K562 (cell line): ENCODE results near the gene CEP72. TPM values are rescaled to one million over a fixed set of nuclear protein-coding genes. Genes with fewer than 3 reads are reported as not detected.

Source experiments
- ATAC-seq: fragments of 200-7000 bp; cut with Tn5 transposase; 3 replicates; pipeline ENCODE4 v1.9.1; 2020; ENCODE audit warnings: moderate library complexity
- BruUV-seq: library from RNA; stranded (reverse); fragments of 400-500 nt; replicated peaks from 2 replicates; lab custom pipeline; 2021; lab: Mats Ljungman, UMichigan
- CTCF ChIA-PET: fragments of 300-600 bp; formaldehyde crosslinking; extraction: SDS; loops from one replicate; lab custom pipeline; 2021; ENCODE audit warnings: low intra/inter-chr PET ratio; lab: Yijun Ruan, JAX
- POLR2A ChIA-PET: fragments of 300-600, 350-650 bp; sonication (Branson Sonifier 250); formaldehyde crosslinking; extraction: SDS; loops from one replicate; lab custom pipeline; 2021; ENCODE audit warnings: antibody characterized with exemption, inconsistent platforms; lab: Yijun Ruan, JAX
- DNase-seq, 4 experiments: peaks; one replicate each; pipeline versions ENCODE4 v3.0.0 to v3.0.0-alpha.2; 2011 to 2018; ENCODE audit warnings: low spot score in 3 of 4, mixed read lengths in 3 of 4; ENCODE audit errors: extremely low read depth in 1 of 4
- FAIRE-seq: peaks from 2 replicates; lab custom pipeline; 2011; peaks lifted over from hg19 to GRCh38; lab: Jason Lieb, UNC
- H2AFZ ChIP-seq: 2 replicates; pipeline ENCODE4 v1.6.0; 2011; ENCODE audit warnings: low read depth, low read length, control low read depth, inconsistent platforms
- H3K27ac ChIP-seq: fragments of 200-600 bp; 3 replicates; pipeline ENCODE4 v1.8.0; 2011; ENCODE audit warnings: low read depth, mild to moderate bottlenecking, control low read depth, inconsistent platforms, low read length, moderate library complexity, mixed read lengths; ENCODE audit errors: extremely low read depth
- H3K27me3 ChIP-seq, 2 experiments: fragments of 300-600 bp in 1 of 2; 2 replicates in 1 of 2; 3 replicates in 1 of 2; pipeline versions ENCODE4 v1.6.0 to v1.8.0; 2011; ENCODE audit warnings: inconsistent platforms in 2 of 2, low read length in 2 of 2, mild to moderate bottlenecking in 1 of 2, mixed read lengths in 1 of 2, moderate library complexity in 1 of 2; ENCODE audit not compliant: control insufficient read depth in 2 of 2, insufficient read depth in 2 of 2
- H3K36me3 ChIP-seq: fragments of 300-600 bp; 3 replicates; pipeline ENCODE4 v1.8.0; 2011; ENCODE audit warnings: mild to moderate bottlenecking, low read length, inconsistent platforms; ENCODE audit not compliant: control insufficient read depth, insufficient read depth
- H3K4me1 ChIP-seq, 2 experiments: fragments of 200-600 bp in 1 of 2; replicated peaks in 1 of 2; 2 replicates in 1 of 2; 3 replicates in 1 of 2; pipeline versions ENCODE4 v1.5.1 to v1.8.0; 2011; ENCODE audit warnings: inconsistent platforms in 2 of 2, low read length in 2 of 2, mild to moderate bottlenecking in 1 of 2, mixed read lengths in 1 of 2, moderate library complexity in 1 of 2; ENCODE audit not compliant: control insufficient read depth in 2 of 2, insufficient read depth in 2 of 2
- H3K4me2 ChIP-seq: 2 replicates; pipeline ENCODE4 v1.6.1; 2011; ENCODE audit warnings: low read length, control low read depth, inconsistent platforms, mixed read lengths; ENCODE audit not compliant: insufficient read depth
- H3K4me3 ChIP-seq: fragments of 200-600 bp; sonication (generic), shearing (Covaris generic); 2 replicates; pipeline ENCODE4 v1.5.1; 2016; ENCODE audit warnings: control low read depth, inconsistent platforms
- H3K79me2 ChIP-seq: fragments of 200-600 bp; 3 replicates; pipeline ENCODE4 v1.8.0; 2011; ENCODE audit warnings: low read length, inconsistent platforms; ENCODE audit not compliant: control insufficient read depth, insufficient read depth
- H3K9ac ChIP-seq, 2 experiments: 2 replicates each; pipeline versions ENCODE4 v1.6.0 to v1.6.1; 2011; ENCODE audit warnings: low read depth in 2 of 2, low read length in 2 of 2, control low read depth in 1 of 2, inconsistent platforms in 1 of 2, mild to moderate bottlenecking in 1 of 2, mixed read lengths in 1 of 2; ENCODE audit not compliant: insufficient read depth in 1 of 2
- H3K9me1 ChIP-seq: one replicate; pipeline ENCODE4 v1.6.0; 2011; ENCODE audit warnings: inconsistent platforms, mild to moderate bottlenecking, low read length, moderate library complexity; ENCODE audit not compliant: control insufficient read depth, insufficient read depth
- H3K9me3 ChIP-seq: replicated peaks from 2 replicates; pipeline ENCODE4 v1.5.1; 2011; ENCODE audit warnings: low read depth, low read length, inconsistent platforms; ENCODE audit not compliant: control insufficient read depth, insufficient read depth
- H4K20me1 ChIP-seq: replicated peaks from 2 replicates; pipeline ENCODE4 v1.6.1; 2011; ENCODE audit warnings: low read length, inconsistent platforms, mixed read lengths; ENCODE audit not compliant: control insufficient read depth, insufficient read depth
- BDP1 ChIP-seq: IDR thresholded peaks from 3 replicates; pipeline ENCODE4 v1.6.1; 2011; ENCODE audit not compliant: insufficient read length, insufficient read depth
- CCAR2 ChIP-seq: fragments of 200-400 bp; formaldehyde crosslinking; IDR thresholded peaks from 2 replicates; pipeline ENCODE4 v1.6.1; 2017; ENCODE audit warnings: mild to moderate bottlenecking, low read depth, low read length
- RFX7 ChIP-seq: fragments of 250-450 bp; sonication (Bioruptor Pico); IDR thresholded peaks from 2 replicates; pipeline ENCODE4 v1.5.1; 2021; ENCODE audit warnings: mild to moderate bottlenecking
- YBX1 ChIP-seq: fragments of 450-650 bp; IDR thresholded peaks from 2 replicates; pipeline ENCODE4 v1.7.1; 2016; ENCODE audit warnings: mild to moderate bottlenecking
- ZNF197 ChIP-seq: fragments of 200-800 bp; sonication (Bioruptor generic); IDR thresholded peaks from 2 replicates; pipeline ENCODE4 v1.6.1; 2016; ENCODE audit warnings: low read depth, missing genetic modification characterization, missing compliant biosample characterization
- ZNF384 ChIP-seq: IDR thresholded peaks from 2 replicates; pipeline ENCODE4 v1.6.1; 2012; ENCODE audit warnings: low read depth, low read length, improper control_type of control experiment
- WGBS: fragments of 100-300 bp; shearing (Covaris generic); methylation state at CpG from one replicate; pipeline ENCODE4 v1.1.6; 2016; ENCODE audit warnings: low coverage, mixed read lengths; ENCODE audit not compliant: insufficient coverage; ENCODE audit errors: missing lambda C conversion rate; 5-methylcytosine and 5-hydroxymethylcytosine counted together
- in situ Hi-C: fragments of 300-500 bp; cut with MboI; formaldehyde crosslinking; loops from 4 replicates; pipeline ENCODE4 v1.15.0; 2018; ENCODE audit warnings: inconsistent platforms, mixed read lengths
- intact Hi-C: fragments of 100-400 bp; cut with micrococcal nuclease; formaldehyde crosslinking; loops from 2 replicates; pipeline ENCODE4 v1.14.2; 2022
- polyA plus RNA-seq, 8 experiments: library from polyadenylated mRNA; depleted of rRNA in 4 of 8; stranded (reverse) in 5 of 8; unstranded in 3 of 8; fragments of >200 nt; fragmentation: Nextera tagmentation in 2 of 8; fragmentation: Illumina TruSeq in 1 of 8; extraction: Ambion mirVana in 2 of 8; extraction: Trizol in 1 of 8; gene quantifications; 2 replicates each; pipeline versions ENCODE4 v1.2.1 to v1.2.3, GENCODE V29; 2011 to 2014; ENCODE audit warnings: inconsistent platforms in 1 of 8, missing spikeins in 1 of 8
- total RNA-seq, 7 experiments: library from RNA; depleted of rRNA in 6 of 7; stranded (reverse); fragments of >200 nt in 6 of 7; fragmentation: Illumina TruSeq in 2 of 7; extraction: Trizol in 2 of 7; gene quantifications; 2 replicates each; pipeline versions ENCODE4 v1.2.1 to v1.2.3, GENCODE V29; 2011 to 2021; ENCODE audit warnings: low replicate concordance in 1 of 7
- TF ChIP-seq, protein P1 (sequence below): sonication (generic); formaldehyde crosslinking; IDR thresholded peaks from 2 replicates; pipeline ENCODE4 v1.8.1; 2023; ENCODE audit warnings: mild to moderate bottlenecking, missing genetic modification reagents, moderate library complexity

CEP72 gene
- total and polyA plus RNA-seq, 9 of the 15 experiments (the other 6 are each of a cell fraction or from before 2014, with no cell fraction given), result 0.89 to 38.1 (median 14.2) TPM

DNA sequence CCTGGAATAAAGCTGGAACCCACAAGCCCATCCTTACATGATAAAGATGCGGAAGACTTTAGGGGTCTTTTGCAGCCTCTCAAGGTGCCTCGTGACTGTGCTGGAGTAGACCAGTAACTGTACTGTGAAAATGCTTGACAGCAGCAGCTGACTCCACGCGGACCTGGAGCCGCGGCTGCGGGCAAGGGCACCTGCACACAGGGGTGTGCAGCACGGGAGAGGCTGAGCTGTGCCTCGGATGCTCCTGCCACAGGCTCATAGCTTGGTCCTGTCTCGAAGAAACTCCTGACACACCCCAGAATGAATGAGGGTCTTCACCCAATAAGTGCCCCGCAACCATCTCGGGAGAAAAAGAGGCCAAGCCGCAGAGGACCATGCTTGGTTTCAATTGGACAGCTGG, 40.3 kb upstream of the CEP72 start:
- no peaks in the 10 kb centered on the region for H3K9me3 ChIP-seq
- H3K4me2 ChIP-seq, result no peak overlapping the region
- no peak overlapping the region for H3K27ac ChIP-seq
- no peaks in the 10 kb centered on the region for H3K79me2 ChIP-seq
- no peak overlapping the region for H2AFZ ChIP-seq
- peaks cover 55 to 85% of the 10 kb centered on the region in 2 experiments for H3K27me3 ChIP-seq
- WGBS, result 19% methylated on average over 13 of the region's 13 CpGs
- POLR2A ChIA-PET, result interaction anchor here (1.1 to 1.5 kb wide), 2 partner anchors 12 to 40 kb away, joined by 3 to 4 read pairs; no protein-coding TSS in a partner anchor
- no peaks in the 10 kb centered on the region for H3K9me1 ChIP-seq
- peaks cover 0 to 30% of the 10 kb centered on the region in 2 experiments; a peak in 2 of 5 replicates for H3K4me1 ChIP-seq
- in situ Hi-C loops (no loop called here), intact Hi-C loops (no loop called here)
- H3K36me3 ChIP-seq, result no peaks in the 10 kb centered on the region
- no TSS peak for BruUV-seq
- DNase-seq, result no peak
- no peak overlapping the region for H3K4me3 ChIP-seq
- no peak for FAIRE-seq
- no peaks in the 10 kb centered on the region for H4K20me1 ChIP-seq
- H3K9ac ChIP-seq, result no peak overlapping the region
- ATAC-seq, result no peak
- CTCF ChIA-PET, result no interaction called here
- TF ChIP-seq BDP1 (no peak), ZNF197 (no peak), RFX7 (CRISPR knock-in tag) (no peak), CCAR2 (no peak), YBX1 (no peak), ZNF384 (no peak)
- TF ChIP-seq, protein P1, sequence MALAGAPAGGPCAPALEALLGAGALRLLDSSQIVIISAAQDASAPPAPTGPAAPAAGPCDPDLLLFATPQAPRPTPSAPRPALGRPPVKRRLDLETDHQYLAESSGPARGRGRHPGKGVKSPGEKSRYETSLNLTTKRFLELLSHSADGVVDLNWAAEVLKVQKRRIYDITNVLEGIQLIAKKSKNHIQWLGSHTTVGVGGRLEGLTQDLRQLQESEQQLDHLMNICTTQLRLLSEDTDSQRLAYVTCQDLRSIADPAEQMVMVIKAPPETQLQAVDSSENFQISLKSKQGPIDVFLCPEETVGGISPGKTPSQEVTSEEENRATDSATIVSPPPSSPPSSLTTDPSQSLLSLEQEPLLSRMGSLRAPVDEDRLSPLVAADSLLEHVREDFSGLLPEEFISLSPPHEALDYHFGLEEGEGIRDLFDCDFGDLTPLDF (CRISPR knock-in tag), result no peak
